Renal pelvis (tissue), 4 donors: Measurements from ENCODE around the gene WDR27. TPM values are rescaled to one million over a fixed set of nuclear protein-coding genes. Genes with fewer than 3 reads are reported as not detected.
"Not testable (repeated sequence)": the region's sequence is repeated elsewhere in the genome, so short reads cannot be mapped to it uniquely, and the experiment has no call there.

Source experiments
- DNase-seq: peaks from one replicate; pipeline ENCODE4 v3.0.0-alpha.2; 2013
- polyA plus RNA-seq, 3 donors: library from polyadenylated mRNA; unstranded; fragments of 120-200 nt; gene quantifications; one replicate each; pipeline ENCODE4 v1.2.1, GENCODE V29; 2013; ENCODE audit not compliant: insufficient read length in 3 of 3

The WDR27 gene
- polyA plus RNA-seq, 3 donors: 41.7 to 109 (median 100) TPM

DNA sequence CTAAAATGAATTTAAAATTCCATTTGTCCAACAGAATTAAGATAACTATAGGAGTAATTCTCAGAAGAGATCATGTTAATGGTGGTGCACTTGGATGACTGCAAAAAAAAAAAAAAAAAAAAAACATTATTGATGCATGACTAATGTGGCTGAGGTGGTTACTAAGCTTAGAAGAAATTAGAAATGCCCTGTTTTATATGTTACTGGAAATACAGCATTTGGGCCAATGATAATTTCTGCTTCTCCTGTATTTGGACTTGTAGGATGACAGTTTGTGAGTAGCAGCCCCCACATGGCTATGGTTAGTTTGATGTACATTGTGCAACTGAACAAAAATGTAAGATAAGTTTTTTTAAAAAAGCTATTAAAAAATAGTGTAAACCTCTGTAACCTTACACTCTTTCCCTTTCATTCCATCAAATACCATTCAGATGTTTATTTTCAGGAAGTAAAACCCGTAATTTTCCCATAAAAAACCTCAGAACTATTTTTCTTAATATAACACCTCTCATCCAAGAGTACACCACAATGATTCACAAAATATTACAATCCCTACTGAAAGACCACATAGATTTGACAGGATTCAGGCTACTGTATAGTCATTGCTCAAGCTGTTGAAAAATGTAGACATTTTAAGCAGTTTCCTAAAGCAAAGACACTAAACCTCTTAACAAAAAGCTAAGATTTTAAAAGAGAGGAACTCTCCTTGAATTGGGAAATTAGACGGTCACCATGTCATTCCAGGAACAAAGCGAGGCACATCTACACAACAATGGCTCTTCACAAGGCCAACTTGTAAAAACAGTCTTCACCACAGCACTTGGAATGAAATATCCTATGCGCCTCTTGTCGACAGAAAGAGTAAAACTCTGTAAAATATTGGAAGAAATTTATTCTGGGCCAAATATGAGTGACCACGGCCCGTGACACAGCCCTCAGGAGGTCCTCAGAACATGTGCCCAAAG lies 83.0 kb downstream of the WDR27 start:
- DNase-seq: no peak

- DNase-seq: no peak
Measured at GRCh38 chr6:169617562-169617961, 84.3 kb downstream of the WDR27 start.

DNA sequence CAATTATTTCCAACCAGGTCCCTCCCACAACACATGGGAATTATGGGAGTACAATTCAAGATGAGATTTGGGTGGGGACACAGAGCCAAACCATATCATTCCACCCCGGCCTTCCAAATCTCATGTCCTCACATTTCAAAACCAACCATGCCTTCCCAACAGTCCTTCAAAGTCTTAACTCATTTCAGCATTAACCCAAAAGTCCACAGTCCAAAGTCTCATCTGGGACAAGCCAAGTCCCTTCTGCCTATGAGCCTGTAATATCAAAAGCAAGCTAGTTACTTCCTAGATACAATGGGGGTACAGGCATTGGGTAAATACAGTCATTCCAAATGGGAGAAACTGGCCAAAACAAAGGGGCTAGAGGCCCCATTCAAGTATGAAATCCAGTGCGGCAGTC lies 93.2 kb downstream of the WDR27 start:
- DNase-seq: not testable (repeated sequence)

DNA sequence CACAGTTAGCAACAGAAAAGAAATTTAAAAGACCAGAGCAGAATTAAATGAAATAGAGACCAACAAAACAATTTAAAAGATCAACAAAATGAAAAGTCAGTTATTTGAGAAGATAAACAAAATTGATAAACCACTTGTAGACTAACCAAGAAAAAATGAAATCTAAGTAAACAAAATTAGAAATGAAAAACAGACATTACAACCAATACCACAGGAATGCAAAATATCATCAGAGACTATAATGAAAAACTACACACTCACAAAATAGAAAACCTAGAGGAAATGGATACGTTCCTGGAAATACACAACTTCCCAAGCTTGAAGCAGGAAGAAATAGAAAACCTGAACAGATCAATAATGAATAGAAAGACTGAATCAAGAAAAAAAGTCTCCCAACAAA lies 97.8 kb downstream of the WDR27 start:
- DNase-seq: no peak

DNA sequence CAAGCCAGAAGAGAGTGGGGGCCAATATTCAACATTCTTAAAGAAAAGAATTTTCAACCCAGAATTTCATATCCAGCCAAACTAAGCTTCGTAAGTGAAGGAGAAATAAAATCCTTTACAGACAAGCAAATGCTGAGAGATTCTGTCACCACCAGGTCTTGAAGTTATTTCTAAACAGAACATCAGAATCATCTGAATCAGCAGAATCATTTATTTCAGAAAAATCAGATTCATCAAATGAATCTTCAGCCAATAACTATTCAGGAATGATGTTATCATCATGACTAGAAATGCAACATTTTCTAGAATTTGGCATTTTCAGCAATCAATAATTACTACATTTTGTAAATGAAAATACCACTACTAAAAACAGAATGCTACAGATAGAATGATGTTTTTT lies 100.7 kb downstream of the WDR27 start:
- DNase-seq: not testable (repeated sequence)

DNA sequence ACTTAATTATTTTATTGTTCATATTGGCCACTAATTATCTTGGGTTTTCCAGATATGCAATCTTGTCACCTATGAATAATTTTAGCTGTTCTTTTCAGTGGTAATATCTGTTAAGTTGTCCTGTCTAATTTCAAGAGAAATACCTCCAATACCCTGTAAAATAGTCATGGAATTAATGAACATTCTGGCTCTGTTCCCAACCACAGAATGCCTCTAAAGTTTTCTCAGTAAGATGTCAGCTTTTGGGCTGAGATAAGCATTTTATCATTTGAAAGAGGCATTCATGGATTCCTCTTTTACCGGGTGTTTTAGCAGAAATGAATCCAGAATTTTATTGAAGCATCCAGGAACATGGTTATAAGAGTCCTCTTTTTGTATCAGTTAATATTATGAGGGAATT lies 109.3 kb downstream of the WDR27 start:
- DNase-seq: no peak

DNA sequence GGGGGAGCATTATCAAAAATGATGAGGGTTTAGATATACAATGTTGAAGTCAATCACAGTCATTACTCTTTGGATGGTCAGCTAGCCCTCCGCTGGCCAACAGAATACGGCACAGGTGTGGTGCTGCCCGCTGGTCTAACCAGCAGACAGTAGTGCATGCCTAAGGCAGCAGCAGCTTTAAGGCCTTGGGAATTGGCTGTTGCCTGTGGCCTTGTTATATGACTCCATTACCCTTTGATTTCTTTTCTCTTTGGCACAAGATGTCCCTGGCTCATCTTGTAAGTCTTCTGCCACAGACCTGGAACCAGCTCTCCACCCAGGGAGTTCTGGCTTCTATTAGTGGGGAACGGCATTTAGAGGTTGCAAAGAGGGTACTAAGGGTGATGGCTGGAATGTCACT lies 110.2 kb downstream of the WDR27 start:
- no peak for DNase-seq

GRCh38 chr6:169590376-169590939 lies 111.4 kb downstream of the WDR27 start:
- DNase-seq: no peak

GRCh38 chr6:169589699-169590257 lies 112.1 kb downstream of the WDR27 start:
- no peak for DNase-seq

DNA sequence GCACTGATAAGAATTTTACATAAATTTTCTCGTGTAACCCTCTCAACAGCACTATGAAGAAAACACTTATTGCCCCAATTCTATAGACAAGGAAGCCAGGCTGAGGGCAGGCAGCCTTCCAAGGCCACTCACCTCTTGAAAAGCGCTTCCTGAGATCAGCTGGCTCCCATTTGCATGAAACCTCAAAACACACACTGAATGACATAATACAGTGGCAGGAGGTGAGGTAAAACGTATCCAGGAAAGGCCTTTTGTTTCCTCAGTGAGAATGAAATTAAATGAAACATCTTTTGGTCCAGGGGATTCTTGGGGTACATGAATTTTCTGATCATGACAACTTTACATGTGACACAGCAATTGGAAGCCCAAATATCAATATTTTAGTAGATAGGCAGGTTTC lies 112.5 kb downstream of the WDR27 start:
- no peak for DNase-seq

DNA sequence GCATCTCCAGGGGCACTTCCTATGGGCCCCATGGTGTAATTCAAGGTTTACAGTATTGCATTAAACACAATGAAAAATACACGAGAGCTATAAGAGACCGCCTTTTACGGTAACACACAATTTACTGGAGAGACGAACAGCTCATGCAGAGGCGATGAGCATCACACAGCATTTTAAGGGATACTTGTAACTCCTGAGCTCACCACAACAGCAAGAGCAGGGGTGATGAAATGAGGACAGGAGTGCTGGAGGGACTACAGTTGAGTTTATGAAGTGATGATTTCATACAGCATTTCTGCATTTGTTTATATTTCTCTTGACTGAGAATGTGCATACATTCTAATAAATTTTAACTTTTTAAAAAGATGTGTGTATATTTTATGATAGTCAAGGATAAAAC lies 113.9 kb downstream of the WDR27 start:
- DNase-seq: no peak

DNA sequence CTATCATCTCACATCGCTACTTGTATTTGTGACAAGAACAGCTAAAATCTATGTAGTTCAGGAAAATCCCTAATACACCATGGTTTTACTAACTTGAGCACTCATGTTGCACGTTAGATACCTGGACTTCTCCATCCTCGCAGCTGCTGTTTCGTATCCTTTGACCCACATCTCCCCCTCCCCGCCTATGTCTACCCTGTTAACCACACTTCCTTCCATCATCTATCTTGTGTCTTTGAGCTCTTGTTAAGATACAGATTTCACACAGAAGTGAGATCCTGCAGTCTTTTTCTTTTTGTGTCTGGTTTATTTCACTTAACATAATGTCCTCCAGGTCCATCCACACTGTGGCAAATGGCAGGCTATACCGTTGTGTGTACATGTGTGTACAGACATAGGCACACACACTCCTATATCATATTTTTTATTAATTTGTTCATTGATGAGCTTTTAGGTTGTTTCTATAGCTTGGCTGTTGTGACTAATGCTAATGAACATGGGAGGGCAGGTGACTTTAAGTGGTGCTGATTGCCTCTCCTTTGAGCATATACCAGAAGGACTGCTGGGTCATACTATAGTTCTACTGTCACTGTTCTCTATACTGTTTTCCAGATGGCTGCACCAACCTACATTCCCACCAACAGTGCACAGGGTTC lies 117.8 kb downstream of the WDR27 start:
- no peak for DNase-seq

DNA sequence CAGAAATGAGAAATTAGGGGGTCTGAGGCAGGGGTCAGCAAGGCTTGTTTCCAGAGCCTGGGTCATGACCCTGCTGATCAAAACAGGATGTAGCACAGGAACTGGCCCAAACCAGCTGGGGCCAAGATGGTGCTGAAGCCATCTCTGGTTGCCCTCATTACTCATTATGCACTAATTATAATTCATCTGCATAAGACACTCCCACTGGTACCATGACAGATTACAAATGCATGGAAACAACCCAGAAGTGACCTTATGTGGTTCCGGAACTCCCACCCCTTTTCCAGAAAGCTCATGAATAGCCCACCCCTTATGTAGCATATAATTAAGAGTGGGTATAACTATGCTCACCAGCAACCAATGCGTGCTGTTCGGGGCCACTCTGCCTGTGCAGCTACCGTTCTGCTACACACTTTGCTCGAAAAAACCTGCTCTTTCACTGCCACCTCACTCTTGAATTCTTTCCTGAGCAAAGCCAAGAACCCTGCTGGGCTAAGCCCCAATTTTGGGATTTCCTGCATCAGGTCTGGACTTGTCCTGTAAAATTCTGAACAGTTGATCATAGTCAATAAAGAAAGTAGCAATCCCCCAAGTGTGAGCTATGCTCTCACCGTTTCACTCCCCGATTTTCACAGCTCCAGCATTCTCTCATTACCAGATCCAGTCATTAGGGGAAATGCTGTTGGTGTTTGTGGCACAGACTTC lies 122.3 kb downstream of the WDR27 start:
- no peak for DNase-seq

- DNase-seq: peak; percentile 1
Measured at GRCh38 chr6:169577974-169578373, 123.9 kb downstream of the WDR27 start.

DNA sequence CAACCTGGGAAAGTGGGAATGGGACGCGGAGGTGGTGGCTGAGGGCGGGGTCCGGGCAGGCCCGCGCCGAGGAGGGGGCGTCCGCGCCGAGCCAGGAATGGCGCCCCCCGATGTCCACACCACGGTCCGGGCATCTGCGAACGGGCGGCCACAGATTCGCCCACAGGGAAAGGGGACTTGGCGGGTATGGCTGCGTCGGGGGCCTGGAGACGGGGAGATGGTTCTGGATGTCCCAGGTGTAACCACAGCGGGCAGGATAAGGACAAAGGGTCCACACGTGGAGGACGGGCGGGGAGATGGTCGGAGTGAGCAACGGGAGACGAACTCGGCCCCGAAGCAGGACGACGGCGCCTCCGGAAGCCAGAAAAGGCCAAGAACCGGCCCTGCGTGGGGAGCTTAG lies 124.6 kb downstream of the WDR27 start:
- no peak for DNase-seq

- no peak for DNase-seq
Measured at GRCh38 chr6:169575821-169576220, 126.0 kb downstream of the WDR27 start.

GRCh38 chr6:169575365-169575764 lies 126.5 kb downstream of the WDR27 start:
- no peak for DNase-seq

- no peak for DNase-seq
Measured at GRCh38 chr6:169574420-169574819, 127.4 kb downstream of the WDR27 start.

DNA sequence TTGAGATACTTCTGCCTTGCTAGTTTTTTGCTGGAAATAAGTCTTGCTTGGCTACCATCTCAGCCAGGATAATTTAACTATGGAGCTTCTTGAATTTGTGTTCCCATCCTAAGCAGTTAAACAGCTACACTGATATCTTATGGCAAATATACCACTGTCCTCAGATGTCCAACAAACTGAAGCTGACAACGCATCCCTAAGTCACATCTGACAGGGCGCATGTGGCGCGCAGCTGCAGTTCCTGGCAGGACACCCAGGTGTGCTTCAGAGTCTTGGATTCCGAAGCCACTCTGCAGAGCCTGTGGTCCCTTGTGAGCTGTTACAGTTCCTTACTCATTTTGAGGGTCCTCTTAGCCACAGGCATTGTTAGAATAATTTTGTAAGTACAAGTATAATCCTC lies 127.9 kb downstream of the WDR27 start:
- no peak for DNase-seq

DNA sequence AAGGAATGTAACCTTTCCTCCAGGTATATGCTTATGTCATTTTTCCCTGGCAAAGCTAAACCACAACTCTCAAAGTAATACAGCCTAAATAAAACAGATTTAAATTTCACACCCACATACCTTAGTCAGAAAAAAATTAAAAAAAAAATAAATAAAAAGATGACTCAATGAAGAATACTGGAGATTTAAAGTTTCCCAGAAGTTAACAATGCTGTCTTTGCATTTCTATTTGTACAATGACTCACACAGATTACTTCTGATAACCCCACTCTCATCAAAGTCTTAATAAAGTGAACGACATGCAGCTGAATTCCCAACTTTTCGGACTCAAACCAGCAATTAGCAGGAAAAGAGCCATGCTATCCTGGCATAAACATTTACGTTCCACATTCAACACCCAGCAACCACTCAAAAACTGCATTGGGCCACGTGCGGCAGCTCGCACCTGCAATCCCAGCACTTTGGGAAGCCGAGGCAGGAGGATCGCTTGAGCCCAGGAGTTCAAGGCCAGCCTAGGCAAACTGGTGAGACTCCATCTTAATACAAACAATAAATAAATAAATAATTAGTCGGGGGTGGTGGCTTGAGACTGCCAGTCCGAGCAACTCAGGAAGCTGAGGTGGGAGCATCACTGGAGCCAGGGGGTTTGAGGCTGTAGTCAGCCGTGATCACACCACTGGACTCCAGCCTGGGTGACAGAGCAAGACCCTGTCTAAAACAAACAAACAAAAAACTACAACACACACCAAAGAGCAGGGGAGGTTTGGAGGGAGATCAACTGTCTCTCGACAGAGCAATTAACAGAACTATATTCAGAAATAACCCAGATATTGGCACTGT lies 130.5 kb downstream of the WDR27 start:
- no peak for DNase-seq
